ENCODE results near the gene MMP14. TPM values are rescaled to one million over a fixed set of nuclear protein-coding genes. Genes with fewer than 3 reads are reported as not detected.

Gene MMP14
- total and polyA plus RNA-seq, 2 of the 13 experiments (the other 11 are each of a cell fraction or from before 2014, with no cell fraction given) = 5.2 to 9.8 TPM

GRCh38 chr14:22837114-22837749 is 847 bp downstream of the MMP14 start (continued):
- TF ChIP-seq ATF7 (IDR thresholded peaks at IDR 0.05) = no peak
- TF ChIP-seq ATF7 (CRISPR knock-in tag; IDR thresholded peaks at IDR 0.05) = peak; percentile 78; the same call in 1 of the 2 replicates
- 0 out of 2 replicates have a peak, but pooled peaks have one; percentile 36 for TF ChIP-seq MED13 (CRISPR knock-in tag; IDR thresholded peaks at IDR 0.05)
- TF ChIP-seq SALL1 (CRISPR knock-in tag; IDR thresholded peaks at IDR 0.05) = peak; percentile 78
- no peak for TF ChIP-seq PTBP1 (IDR thresholded peaks at IDR 0.05; ENCODE audit: low read depth, low read length, poor library complexity, severe bottlenecking)
- peak; percentile 84; the same call in 1 of the 2 replicates for TF ChIP-seq ZNF761 (CRISPR knock-in tag; conservative IDR thresholded peaks at IDR 0.05)
- 0 out of 2 replicates have a peak, but pooled peaks have one; percentile 26 for TF ChIP-seq KLF9 (CRISPR knock-in tag; IDR thresholded peaks at IDR 0.05; ENCODE audit: low read depth)
- TF ChIP-seq ZNF691 (CRISPR knock-in tag; IDR thresholded peaks at IDR 0.05; ENCODE audit: borderline replicate concordance, low read depth) = peak; percentile 88
- 0 out of 2 replicates have a peak, but pooled peaks have one; percentile 9 for TF ChIP-seq HMG20B (CRISPR knock-in tag; conservative IDR thresholded peaks at IDR 0.05)
- TF ChIP-seq, protein P1, sequence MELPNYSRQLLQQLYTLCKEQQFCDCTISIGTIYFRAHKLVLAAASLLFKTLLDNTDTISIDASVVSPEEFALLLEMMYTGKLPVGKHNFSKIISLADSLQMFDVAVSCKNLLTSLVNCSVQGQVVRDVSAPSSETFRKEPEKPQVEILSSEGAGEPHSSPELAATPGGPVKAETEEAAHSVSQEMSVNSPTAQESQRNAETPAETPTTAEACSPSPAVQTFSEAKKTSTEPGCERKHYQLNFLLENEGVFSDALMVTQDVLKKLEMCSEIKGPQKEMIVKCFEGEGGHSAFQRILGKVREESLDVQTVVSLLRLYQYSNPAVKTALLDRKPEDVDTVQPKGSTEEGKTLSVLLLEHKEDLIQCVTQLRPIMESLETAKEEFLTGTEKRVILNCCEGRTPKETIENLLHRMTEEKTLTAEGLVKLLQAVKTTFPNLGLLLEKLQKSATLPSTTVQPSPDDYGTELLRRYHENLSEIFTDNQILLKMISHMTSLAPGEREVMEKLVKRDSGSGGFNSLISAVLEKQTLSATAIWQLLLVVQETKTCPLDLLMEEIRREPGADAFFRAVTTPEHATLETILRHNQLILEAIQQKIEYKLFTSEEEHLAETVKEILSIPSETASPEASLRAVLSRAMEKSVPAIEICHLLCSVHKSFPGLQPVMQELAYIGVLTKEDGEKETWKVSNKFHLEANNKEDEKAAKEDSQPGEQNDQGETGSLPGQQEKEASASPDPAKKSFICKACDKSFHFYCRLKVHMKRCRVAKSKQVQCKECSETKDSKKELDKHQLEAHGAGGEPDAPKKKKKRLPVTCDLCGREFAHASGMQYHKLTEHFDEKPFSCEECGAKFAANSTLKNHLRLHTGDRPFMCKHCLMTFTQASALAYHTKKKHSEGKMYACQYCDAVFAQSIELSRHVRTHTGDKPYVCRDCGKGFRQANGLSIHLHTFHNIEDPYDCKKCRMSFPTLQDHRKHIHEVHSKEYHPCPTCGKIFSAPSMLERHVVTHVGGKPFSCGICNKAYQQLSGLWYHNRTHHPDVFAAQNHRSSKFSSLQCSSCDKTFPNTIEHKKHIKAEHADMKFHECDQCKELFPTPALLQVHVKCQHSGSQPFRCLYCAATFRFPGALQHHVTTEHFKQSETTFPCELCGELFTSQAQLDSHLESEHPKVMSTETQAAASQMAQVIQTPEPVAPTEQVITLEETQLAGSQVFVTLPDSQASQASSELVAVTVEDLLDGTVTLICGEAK (IDR thresholded peaks at IDR 0.05) = no peak
- TF ChIP-seq, protein P1 (CRISPR knock-in tag; IDR thresholded peaks at IDR 0.05) = peak; percentile 68
- TF ChIP-seq ZNF891 (CRISPR knock-in tag; IDR thresholded peaks at IDR 0.05) = peak; percentile 90
- TF ChIP-seq, protein P2, sequence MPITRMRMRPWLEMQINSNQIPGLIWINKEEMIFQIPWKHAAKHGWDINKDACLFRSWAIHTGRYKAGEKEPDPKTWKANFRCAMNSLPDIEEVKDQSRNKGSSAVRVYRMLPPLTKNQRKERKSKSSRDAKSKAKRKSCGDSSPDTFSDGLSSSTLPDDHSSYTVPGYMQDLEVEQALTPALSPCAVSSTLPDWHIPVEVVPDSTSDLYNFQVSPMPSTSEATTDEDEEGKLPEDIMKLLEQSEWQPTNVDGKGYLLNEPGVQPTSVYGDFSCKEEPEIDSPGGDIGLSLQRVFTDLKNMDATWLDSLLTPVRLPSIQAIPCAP (CRISPR knock-in tag; IDR thresholded peaks at IDR 0.05; ENCODE audit: low read depth) = 0 out of 2 replicates have a peak, but pooled peaks have one; percentile 40
- TF ChIP-seq, protein P3, sequence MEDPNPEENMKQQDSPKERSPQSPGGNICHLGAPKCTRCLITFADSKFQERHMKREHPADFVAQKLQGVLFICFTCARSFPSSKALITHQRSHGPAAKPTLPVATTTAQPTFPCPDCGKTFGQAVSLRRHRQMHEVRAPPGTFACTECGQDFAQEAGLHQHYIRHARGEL (CRISPR knock-in tag; IDR thresholded peaks at IDR 0.05) = no peak
- TF ChIP-seq GFI1 (CRISPR knock-in tag; IDR thresholded peaks at IDR 0.05; ENCODE audit: borderline replicate concordance) = no peak; the same call in 1 of the 2 replicates
- peak; percentile 68; the same call in 1 of the 2 replicates for TF ChIP-seq SP4 (CRISPR knock-in tag; IDR thresholded peaks at IDR 0.05)
- TF ChIP-seq ZNF788 (CRISPR knock-in tag; IDR thresholded peaks at IDR 0.05; ENCODE audit: borderline replicate concordance) = peak; percentile 70; the same call in 1 of the 2 replicates
- TF ChIP-seq ZNF124 (CRISPR knock-in tag; IDR thresholded peaks at IDR 0.05) = peak; percentile 59; the same call in 1 of the 2 replicates
- peak; percentile 62; the same call in 1 of the 2 replicates for TF ChIP-seq YEATS2 (CRISPR knock-in tag; IDR thresholded peaks at IDR 0.05; ENCODE audit: borderline replicate concordance)
- TF ChIP-seq ATAD3A (CRISPR knock-in tag; IDR thresholded peaks at IDR 0.05) = no peak
